GM10847 (cell line): ENCODE measurements around the gene TTC36.

Experiments
- POLR2A ChIP-seq: IDR thresholded peaks from 2 replicates; pipeline ENCODE4 v1.6.1; 2011; ENCODE audit not compliant: insufficient read length; ENCODE audit errors: extremely low read depth

Gene TTC36

DNA sequence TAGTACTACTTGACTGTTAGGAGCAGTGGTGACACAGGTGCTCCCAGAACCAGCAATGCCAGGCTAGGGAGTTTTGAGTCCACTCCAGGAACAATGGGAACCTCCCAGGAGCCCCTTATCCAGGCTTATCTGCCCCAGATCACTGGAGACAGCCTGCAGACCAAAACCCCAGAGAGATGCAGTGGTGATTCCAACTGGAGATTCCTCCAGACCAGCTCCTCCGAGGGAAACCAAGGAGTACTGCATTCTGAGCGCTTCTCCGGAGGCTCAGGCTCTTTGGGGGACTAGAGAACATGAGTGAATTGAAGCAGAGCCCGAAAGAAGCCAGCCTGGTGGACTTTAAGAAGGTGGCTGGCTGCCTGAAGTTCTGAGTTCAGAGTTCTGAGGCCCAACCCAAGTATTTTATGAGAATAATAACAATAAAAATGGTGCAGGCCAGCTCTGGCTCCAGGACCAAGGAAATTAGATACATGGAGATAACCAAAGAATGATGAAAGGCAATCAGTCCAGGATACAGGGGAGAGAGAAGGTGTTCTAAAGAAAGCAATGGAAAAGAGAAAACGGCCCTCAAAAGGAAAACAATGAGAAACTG, 2.4 kb downstream of the TTC36 start:
- TF ChIP-seq POLR2A: no peak

DNA sequence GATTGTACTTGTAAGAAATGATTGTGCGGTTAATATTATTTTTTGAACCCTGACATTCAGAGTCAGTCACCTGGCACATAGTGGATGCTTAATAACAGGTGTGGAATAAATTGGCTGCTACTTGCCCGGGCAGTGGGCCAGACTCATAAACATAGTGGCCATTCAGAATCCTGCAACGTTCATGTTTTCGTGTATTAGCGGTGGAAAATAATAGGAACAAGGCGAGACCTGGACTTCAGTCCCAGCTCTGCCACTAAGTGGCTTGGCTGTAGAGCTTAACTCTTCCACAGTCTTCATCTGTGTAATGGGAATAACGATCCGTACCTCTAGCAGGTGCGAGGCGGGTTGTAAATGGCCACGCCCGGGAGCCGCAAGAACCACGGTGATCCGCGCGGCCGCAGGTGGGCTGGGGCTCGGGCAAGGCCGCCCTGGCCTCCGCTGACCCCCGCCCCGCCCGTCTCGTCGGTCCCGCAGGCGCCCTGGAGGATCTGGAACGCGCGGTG, 3.0 kb downstream of the TTC36 start:
- TF ChIP-seq POLR2A: no peak

DNA sequence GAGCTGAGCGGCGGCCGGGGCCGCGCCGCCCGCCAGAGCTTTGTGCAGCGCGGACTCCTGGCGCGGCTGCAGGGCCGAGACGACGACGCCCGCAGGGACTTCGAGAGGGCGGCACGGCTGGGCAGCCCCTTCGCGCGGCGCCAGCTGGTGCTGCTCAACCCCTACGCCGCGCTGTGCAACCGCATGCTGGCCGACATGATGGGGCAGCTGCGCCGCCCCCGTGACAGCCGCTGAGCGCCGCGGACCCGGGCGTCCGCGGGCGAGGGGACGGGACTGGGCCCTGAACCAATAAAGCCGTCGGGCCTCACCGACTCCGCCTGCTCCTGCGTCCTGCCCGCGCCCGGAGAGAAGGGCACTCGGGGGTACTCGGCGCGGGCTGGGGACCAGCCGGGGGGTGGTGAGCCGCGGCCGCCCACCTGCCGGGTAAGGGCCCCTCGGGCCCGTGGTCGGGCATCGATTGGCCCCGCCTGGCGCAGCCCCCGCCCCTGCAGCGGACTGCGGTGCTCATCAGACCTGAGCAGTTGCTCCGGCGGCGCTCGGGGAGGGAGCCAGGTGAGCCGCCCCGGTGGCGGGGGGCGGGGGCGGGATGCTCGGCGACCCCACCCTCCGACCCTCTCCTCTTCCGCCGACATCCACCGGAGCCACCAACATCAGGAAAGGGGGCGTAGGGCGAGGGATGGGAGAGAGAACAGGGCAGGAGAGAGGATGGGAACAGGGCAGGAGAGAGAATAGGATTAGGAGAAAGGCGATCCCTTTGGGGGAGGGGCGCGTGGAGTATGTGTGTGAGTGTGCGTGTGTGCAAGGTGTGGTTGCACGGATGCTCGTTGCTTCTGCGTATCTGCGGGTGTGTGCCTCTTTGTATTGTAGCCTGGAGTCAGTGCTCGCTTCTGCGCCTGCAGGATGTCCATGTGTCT, 3.7 kb downstream of the TTC36 start, which contains the start of gene TMEM25:
Gene TMEM25, plus strand, starts transcription at position 510 of the 914 bp plus-strand sequence. CDS start 610 bp downstream, outside the sequence.
- peak; percentile 14 for TF ChIP-seq POLR2A

DNA sequence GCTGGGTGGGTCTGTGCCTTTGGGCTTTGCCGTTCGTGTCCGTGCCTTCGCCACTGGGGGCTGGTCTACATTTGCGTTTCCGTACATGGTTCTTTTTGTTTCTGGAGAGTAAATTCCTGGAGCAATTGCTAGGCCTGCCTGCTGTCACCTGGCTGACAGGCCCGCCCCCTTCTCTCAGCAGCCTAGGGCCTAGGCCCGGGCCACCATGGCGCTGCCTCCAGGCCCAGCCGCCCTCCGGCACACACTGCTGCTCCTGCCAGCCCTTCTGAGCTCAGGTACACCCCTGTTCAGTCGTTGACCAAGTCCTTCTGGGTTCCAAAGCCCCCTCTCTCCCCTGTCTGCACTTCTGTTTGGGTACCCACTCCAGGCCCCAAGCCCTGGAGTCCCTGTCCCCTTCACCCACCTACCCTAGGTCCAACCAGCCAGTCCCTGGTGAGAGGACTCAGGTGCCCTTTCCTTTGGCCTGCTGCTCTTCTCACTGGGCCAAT, 4.4 kb downstream of the TTC36 start:
- no peak for TF ChIP-seq POLR2A

DNA sequence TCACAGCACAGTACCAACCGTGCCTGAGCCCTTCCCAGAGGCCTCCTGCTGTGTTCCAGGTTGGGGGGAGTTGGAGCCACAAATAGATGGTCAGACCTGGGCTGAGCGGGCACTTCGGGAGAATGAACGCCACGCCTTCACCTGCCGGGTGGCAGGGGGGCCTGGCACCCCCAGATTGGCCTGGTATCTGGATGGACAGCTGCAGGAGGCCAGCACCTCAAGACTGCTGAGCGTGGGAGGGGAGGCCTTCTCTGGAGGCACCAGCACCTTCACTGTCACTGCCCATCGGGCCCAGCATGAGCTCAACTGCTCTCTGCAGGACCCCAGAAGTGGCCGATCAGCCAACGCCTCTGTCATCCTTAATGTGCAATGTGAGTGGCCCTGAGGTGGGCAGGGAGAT, 4.8 kb downstream of the TTC36 start:
- no peak for TF ChIP-seq POLR2A

DNA sequence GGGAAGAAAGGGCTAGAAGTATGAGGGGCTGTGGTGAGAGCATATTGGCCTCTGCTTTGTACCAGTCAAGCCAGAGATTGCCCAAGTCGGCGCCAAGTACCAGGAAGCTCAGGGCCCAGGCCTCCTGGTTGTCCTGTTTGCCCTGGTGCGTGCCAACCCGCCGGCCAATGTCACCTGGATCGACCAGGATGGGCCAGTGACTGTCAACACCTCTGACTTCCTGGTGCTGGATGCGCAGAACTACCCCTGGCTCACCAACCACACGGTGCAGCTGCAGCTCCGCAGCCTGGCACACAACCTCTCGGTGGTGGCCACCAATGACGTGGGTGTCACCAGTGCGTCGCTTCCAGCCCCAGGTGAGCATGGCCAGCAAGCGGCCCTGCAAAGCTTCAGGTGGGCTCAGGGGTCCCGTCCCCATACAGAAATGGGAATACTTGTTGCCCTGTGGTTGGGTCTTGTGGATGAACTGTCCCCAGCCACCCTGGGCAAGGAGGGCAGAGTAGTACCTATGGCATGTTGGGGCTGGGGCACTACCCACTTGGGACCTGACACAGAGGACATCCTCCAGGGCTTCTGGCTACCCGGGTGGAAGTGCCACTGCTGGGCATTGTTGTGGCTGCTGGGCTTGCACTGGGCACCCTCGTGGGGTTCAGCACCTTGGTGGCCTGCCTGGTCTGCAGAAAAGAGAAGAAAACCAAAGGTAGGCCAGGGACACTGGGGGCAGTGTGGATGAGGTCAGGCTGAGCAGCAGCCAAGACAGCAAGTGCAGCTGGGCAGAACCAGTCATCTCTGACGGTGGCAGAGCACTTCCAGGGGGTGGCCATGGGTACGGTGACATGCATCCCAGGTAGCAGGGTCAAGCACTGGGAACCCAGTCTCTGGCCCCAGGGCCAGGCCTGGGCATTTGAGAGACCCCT, 5.8 kb downstream of the TTC36 start:
- no peak for TF ChIP-seq POLR2A

DNA sequence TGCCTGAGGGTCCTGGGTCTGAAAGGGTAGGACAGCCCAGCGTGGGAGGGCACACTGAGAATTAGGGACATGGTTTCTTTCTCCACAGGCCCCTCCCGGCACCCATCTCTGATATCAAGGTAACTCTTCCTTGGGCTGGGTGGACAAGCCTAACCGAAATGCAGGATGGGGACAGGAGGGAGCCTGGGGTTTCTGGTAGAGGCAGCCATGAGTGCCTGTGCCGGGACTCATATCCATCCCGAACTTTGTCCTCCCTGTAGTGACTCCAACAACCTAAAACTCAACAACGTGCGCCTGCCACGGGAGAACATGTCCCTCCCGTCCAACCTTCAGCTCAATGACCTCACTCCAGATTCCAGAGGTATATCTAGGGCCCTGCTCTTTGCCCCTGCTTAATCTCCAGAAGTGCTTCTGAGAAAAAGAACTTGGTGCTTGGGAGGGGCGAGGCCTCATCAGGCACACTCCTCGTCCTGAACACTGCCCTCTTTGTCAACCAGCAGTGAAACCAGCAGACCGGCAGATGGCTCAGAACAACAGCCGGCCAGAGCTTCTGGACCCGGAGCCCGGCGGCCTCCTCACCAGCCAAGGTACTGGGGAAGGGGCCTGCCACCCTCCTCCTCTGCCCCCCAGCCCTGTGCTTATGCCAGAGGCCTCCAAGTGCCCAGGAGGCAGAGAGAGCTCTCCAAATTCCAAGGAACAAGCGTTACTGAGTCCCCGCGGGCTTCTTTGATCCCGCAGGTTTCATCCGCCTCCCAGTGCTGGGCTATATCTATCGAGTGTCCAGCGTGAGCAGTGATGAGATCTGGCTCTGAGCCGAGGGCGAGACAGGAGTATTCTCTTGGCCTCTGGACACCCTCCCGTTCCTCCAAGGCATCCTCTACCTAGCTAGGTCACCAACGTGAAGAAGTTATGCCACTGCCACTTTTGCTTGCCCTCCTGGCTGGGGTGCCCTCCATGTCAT, 6.8 kb downstream of the TTC36 start:
- TF ChIP-seq POLR2A: no peak

DNA sequence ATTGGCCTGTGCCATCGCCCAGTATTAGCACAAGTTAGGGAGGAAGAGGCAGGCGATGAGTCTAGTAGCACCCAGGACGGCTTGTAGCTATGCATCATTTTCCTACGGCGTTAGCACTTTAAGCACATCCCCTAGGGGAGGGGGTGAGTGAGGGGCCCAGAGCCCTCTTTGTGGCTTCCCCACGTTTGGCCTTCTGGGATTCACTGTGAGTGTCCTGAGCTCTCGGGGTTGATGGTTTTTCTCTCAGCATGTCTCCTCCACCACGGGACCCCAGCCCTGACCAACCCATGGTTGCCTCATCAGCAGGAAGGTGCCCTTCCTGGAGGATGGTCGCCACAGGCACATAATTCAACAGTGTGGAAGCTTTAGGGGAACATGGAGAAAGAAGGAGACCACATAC, 8.0 kb downstream of the TTC36 start:
- TF ChIP-seq POLR2A: no peak

DNA sequence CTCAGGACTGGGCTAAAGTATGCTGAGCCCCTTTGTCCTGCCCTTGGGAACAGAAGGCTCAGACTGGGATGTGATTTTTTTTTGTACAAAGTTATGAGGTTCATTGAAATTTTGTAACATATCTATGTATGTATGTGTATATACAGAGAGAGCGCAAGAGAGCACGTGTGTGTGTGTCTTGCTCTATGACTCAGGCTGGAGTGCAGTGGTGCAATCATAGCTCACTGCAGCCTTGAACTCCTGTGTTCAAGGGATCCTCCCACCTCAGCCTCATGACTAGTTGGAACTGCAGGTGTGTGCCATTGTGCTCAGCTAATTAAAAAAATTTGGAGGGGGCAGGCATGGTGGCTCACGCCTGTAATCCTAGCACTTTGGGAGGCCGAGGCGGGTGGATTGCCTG, 9.5 kb downstream of the TTC36 start:
- TF ChIP-seq POLR2A: no peak

DNA sequence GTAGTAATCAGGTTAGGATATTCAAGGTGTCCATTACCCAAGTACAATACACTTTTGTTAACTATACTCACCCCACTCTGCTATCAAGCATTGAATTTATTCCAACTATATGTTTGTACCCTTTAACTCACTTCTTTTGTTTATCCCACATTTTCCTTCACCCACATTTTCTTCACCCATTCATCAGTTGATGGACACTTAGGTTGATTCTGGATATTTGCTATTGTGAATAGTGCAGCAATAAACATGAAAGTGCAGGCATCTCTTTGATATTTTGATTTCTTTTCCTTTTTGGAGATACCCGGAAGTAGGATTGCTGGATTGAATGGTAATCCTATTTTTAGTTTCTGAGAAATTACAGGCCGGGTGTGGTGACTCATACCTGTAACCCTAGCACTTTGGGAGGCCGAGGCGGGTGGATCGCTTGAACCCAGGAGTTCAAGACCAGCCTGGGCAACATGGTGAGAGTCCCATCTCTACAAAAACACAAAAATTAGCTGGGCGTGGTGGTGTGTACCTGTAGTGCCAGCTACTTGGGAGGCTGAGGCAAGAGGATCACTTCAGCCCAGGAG, 10.2 kb downstream of the TTC36 start:
- TF ChIP-seq POLR2A: no peak

DNA sequence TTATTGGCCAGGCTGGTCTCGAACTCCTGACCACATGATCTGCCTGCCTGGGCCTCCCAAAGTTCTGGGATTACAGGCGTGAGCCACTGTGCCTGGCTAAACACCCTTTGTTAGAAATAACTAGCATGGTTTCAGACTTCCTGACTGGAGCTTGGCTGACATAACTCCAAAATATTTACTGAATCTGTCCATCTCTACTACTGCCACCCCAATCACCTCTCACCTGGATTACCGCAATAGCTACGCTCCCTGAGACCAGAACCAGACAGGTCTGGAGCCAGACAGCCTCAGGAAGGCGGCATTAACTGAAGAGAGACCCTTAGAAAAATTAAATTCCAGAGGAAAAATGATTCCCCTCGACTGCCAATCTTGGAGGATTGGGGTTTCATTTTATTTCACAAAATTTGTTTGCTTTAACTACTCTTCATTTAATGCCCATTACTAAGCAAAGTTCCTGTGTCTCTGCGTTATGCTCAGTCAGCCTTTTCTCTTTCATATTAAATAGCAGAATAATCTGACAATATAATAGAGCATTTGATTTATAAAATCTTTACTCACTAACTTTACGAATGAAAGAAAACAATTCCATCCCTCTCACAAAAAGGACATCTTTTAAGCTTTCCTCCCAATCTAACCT, 16.9 kb downstream of the TTC36 start:
- TF ChIP-seq POLR2A: no peak

DNA sequence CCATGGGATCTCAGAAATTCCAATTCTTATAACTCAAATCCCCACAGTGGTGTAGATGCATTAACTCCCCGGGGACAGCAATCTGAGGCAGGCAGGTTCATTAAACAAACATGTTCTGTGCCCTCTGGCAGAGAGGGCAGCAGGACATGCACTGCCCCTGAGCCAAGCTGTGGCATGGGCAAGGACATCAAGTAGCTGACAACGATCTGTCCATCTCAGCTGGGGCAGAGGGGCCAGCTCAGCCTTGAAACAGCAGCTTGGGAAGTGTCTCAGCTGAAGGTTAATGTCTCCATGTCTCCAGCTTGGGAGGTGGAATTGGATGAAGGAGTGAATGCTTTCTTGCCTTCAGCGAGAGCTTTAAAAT, 17.4 kb downstream of the TTC36 start:
- TF ChIP-seq POLR2A: no peak

DNA sequence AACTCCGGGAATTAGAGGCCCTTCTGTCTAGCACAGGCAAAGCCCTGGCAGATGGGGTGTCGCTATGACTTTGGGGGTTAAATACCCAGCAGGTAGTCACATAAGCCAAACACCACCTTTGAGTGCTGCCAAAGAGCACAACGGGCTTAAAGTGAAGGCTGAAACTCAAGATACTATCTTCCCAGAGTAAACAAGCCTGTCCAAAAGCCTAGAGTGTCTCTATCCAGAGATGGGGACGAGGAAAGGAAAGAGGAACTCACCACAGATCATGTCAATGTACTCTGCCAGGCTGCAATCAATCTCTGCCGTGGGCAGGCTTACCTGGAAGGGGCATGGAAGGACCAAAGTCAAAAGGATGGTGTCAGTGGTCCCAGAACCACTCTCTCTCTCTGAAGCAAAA, 18.3 kb downstream of the TTC36 start:
- no peak for TF ChIP-seq POLR2A

DNA sequence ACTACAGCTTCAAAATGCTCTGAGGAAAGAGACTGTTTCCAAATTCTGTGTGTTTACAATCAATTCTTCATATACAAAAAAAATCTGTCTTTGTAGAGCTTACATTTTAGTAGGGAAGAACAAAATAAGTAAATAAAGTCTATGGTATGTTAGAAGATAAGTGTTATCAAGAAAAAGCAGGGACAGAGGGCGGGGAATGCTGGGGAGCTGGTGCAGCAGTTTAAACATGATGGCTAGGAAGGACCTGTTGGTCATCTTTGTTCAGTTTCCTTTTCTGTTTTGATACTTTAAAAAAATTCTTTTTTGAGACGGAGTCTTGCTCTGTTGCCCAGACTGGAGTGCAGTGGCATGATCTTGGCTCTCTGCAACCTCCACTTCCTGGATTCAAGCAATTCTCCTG, 19.9 kb downstream of the TTC36 start:
- no peak for TF ChIP-seq POLR2A

DNA sequence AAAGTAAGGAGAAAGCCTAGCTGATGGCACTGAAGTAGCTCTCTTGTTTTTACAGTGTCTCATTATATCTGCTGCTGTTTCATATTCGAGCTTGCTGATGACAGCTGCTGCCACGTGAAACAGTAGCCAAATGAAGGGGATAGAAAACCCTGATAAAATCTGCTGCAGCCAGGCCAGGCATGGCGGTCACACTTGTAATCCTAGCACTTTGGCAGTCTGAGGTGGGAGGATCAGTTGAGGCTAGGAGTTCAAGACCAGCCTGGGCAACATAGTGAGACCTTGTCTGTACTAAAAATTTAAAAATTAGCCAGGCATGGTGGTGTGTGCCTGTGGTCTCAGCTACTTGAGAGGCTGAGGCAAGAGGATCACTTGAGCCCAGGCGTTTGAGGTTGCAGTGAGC, 25.1 kb downstream of the TTC36 start:
- TF ChIP-seq POLR2A: no peak
